ENCODE data around the gene CPA3. TPM values are rescaled to one million over a fixed set of nuclear protein-coding genes. Genes with fewer than 3 reads are reported as not detected.

Gene CPA3
- total RNA-seq, 1 donor from 2014 or later = not detected

DNA sequence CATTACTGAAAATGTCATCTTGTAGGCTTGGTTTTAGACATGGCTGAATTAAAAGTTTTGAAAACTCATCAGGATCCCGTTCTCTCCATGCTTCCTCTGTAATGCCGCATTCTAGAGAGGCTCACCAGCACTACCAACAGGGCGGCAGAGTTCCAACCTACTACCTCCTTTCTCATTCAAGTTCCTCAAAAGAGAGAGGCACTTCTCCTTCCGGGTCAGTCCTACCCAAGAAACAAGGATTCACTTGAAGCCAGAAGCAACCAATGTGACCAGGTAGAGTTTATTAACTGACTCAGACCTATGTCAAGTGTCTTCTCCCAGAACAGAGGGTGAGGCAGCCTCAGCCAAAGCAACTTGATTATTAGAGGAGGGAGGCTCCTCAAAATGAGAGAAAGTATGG is 66.5 kb downstream of the CPA3 start:
- H3K36me3 Mint-ChIP-seq (ENCODE audit: unreplicated experiment) = no peaks in the 10 kb centered on the region
- no peak for DNase-seq
- no peak overlapping the region for H3K4me3 Mint-ChIP-seq (ENCODE audit: unreplicated experiment)
- no peak for TF ChIP-seq CTCF (IDR thresholded peaks at IDR 0.05; ENCODE audit: partially characterized antibody, unreplicated experiment)
- no peaks in the 10 kb centered on the region for H3K9me3 Mint-ChIP-seq (ENCODE audit: unreplicated experiment)
- H3K27me3 Mint-ChIP-seq (ENCODE audit: unreplicated experiment) = no peaks in the 10 kb centered on the region
- H3K4me1 Mint-ChIP-seq (ENCODE audit: low read depth, unreplicated experiment) = no peaks in the 10 kb centered on the region
- no peak overlapping the region for H3K27ac Mint-ChIP-seq (ENCODE audit: unreplicated experiment)

- Mint-ChIP-seq H3K27me3 (ENCODE audit: unreplicated experiment) (no peaks in the 10 kb centered on the region), H3K27ac (ENCODE audit: unreplicated experiment) (no peak overlapping the region), H3K4me3 (ENCODE audit: unreplicated experiment) (no peak overlapping the region), H3K36me3 (ENCODE audit: unreplicated experiment) (no peaks in the 10 kb centered on the region), H3K4me1 (ENCODE audit: low read depth, unreplicated experiment) (no peaks in the 10 kb centered on the region), H3K9me3 (ENCODE audit: unreplicated experiment) (no peaks in the 10 kb centered on the region)
- no peak for TF ChIP-seq CTCF (IDR thresholded peaks at IDR 0.05; ENCODE audit: partially characterized antibody, unreplicated experiment)
- no peak for DNase-seq
Observed at GRCh38 chr3:148932972-148933371, 67.9 kb downstream of the CPA3 start.

GRCh38 chr3:148937467-148938255 is 72.6 kb downstream of the CPA3 start:
- DNase-seq = no peak
- Mint-ChIP-seq H3K9me3 (ENCODE audit: unreplicated experiment) (no peaks in the 10 kb centered on the region), H3K27ac (ENCODE audit: unreplicated experiment) (no peak overlapping the region), H3K4me1 (ENCODE audit: low read depth, unreplicated experiment) (no peaks in the 10 kb centered on the region), H3K4me3 (ENCODE audit: unreplicated experiment) (no peak overlapping the region), H3K27me3 (ENCODE audit: unreplicated experiment) (no peaks in the 10 kb centered on the region), H3K36me3 (ENCODE audit: unreplicated experiment) (no peaks in the 10 kb centered on the region)
- no peak for TF ChIP-seq CTCF (IDR thresholded peaks at IDR 0.05; ENCODE audit: partially characterized antibody, unreplicated experiment)

DNA sequence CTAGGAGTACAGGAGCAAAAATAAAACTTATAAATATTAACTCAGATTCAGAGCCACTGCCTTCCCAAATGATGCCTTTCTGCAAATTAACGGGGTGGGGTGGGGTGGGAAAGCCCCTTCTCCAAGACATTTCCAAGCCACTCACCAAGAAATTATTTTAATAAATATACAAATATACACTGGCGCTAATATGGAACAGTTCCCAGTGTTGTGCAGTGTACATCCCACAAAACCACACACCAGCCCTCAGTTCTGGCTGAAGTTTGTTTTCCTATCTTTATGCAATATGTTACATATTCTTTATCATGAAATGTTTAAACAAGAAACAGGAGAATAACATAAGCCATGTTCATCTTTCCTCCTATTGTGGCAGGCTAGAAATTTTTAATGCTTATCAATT is 73.2 kb downstream of the CPA3 start:
- no peaks in the 10 kb centered on the region for H3K4me1 Mint-ChIP-seq (ENCODE audit: low read depth, unreplicated experiment)
- no peaks in the 10 kb centered on the region for H3K36me3 Mint-ChIP-seq (ENCODE audit: unreplicated experiment)
- no peaks in the 10 kb centered on the region for H3K9me3 Mint-ChIP-seq (ENCODE audit: unreplicated experiment)
- no peak for TF ChIP-seq CTCF (IDR thresholded peaks at IDR 0.05; ENCODE audit: partially characterized antibody, unreplicated experiment)
- H3K27ac Mint-ChIP-seq (ENCODE audit: unreplicated experiment) = no peak overlapping the region
- no peak overlapping the region for H3K4me3 Mint-ChIP-seq (ENCODE audit: unreplicated experiment)
- DNase-seq = no peak
- H3K27me3 Mint-ChIP-seq (ENCODE audit: unreplicated experiment) = no peaks in the 10 kb centered on the region

DNA sequence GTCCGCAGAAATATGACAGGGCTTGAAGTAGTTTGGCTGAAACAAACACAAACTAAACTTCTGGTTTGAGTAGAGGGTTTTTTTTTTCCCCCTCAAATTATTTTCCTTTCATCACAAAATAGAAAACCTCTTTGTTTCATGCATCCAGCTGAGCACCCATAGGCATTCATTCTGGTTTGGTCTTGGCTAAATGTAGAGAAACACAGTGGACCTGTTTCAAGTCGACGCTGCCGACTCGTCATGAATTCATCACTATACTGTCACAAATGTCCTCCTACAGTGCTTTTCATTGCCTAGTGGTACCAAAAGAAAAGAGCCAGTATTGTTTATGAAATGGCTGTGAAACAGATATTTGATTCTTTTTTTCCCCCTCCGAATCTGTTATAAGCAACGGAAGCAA is 73.8 kb downstream of the CPA3 start:
- H3K36me3 Mint-ChIP-seq (ENCODE audit: unreplicated experiment) = no peaks in the 10 kb centered on the region
- no peak for TF ChIP-seq CTCF (IDR thresholded peaks at IDR 0.05; ENCODE audit: partially characterized antibody, unreplicated experiment)
- DNase-seq = no peak
- no peaks in the 10 kb centered on the region for H3K9me3 Mint-ChIP-seq (ENCODE audit: unreplicated experiment)
- no peak overlapping the region for H3K27ac Mint-ChIP-seq (ENCODE audit: unreplicated experiment)
- no peaks in the 10 kb centered on the region for H3K27me3 Mint-ChIP-seq (ENCODE audit: unreplicated experiment)
- H3K4me1 Mint-ChIP-seq (ENCODE audit: low read depth, unreplicated experiment) = no peaks in the 10 kb centered on the region
- H3K4me3 Mint-ChIP-seq (ENCODE audit: unreplicated experiment) = no peak overlapping the region

All from glutamatergic neuron (in vitro differentiated cells).